G401 (cell line): ENCODE data around the gene MRPS11. TPM values are rescaled to one million over a fixed set of nuclear protein-coding genes. Genes with fewer than 3 reads are reported as not detected.
"Not testable (repeated sequence)": the region's sequence is repeated elsewhere in the genome, so short reads cannot be mapped to it uniquely, and the experiment has no call there.

Source experiments
- DNase-seq: peaks from one replicate; pipeline ENCODE4 v3.0.0-alpha.2; 2015; ENCODE audit warnings: low spot score
- in situ Hi-C: cut with HindIII; loops from 2 replicates; pipeline ENCODE4 v1.10.0; 2016; ENCODE audit warnings: low sequenced_read_pairs, mixed read lengths
- total RNA-seq: library from RNA; depleted of rRNA; stranded (reverse); fragments of >200 nt; shearing (Covaris generic); gene quantifications from 2 replicates; pipeline ENCODE4 v1.2.3, GENCODE V29; 2014; rRNA removed

Gene MRPS11
- total RNA-seq = 63.9 and 88.1 TPM in 2 replicates

DNA sequence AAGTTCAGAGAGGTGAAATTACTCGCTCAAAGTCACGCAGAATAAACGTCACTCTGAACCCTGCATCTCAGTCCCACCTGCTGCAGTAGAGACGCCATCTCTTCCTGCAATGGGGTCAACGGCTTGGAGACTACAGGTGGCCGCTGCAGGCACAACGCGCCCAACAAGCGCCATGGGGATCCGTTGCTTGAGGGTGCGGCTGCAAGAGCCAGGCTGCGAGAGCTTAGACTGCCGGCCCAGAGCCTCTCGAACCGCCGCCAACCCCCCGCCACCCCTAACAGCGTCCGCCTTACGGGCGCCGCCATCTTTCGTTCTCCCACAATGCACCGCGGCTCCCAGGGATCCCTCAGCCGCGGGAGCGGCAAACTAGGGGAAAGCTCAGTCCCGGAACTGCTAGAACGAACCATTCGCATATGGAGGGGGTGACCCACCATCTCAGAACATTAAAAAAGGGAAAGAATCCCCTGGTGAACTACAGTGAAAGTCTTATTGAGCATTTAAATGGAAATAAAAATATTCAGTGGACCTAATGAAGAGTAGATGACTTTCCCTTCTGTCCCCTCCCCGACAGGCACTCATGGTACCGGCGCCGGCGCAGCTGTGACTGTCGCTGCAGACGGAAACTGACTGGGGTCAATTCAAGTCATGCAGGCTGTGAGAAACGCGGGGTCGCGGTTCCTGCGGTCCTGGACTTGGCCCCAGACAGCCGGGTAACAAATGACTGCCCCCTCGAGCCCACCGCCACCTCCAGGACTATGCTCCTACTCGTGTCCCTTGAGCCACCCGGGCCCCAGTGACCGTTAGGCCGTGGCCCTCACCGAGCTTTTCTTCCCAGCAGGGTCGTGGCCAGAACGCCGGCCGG lies at the start of gene MRPS11, which contains the start of gene MRPL46:
TSS of gene MRPS11 (plus strand) at position 636 of the 862 bp plus-strand sequence. CDS start at position 646, 10 bp downstream.
TSS of gene MRPL46 (minus strand) at position 316 of the 862 bp plus-strand sequence. CDS start at position 305, 11 bp downstream.
- DNase-seq = peak; percentile 90
- in situ Hi-C loops = no loop called here

DNA sequence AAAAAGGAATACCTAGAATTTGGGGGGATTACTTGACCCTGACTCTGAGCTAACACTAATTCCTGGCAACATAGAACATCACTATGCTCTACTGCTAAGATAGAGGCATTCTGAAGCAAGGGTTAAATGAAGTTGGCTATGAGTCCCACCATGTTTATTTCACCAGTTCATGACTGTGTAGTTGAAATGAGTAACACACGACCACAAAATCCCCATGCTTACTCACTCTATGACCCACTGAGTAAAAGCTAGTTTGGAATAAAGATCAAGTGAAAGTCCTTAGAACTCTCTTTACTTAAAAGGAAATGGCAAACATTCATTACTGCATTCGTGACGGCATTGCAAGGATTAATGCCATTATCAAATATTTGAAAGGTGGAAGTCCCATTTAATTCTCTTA lies 47.7 kb upstream of the MRPS11 start:
- DNase-seq = no peak
- in situ Hi-C loops = no loop called here

- in situ Hi-C loops = no loop called here
- no peak for DNase-seq
These were observed 44.2 kb upstream of the MRPS11 start for GRCh38 chr15:88423331-88423730.

- in situ Hi-C loops = no loop called here
These were observed 41.2 kb upstream of the MRPS11 start for GRCh38 chr15:88426304-88426703.

DNA sequence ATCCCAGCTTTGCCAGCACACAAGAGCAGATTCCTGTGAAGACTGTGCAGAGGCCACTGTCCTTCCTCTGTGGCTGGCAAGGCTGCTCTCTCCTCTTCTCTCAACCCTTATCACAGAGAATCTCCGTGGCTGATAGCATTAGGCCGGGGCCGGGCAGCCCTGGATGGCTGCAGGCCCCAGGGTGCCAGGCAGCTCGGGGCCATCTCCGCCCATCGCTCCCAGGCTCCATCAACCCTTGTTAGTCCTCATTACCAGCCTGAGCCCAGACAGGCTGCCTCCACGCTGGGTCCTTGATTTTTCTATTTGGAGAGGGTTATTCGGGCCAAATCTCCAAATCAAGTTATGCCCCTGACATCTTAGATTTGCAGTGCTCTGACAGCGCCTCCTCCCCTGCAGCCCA lies 39.5 kb upstream of the MRPS11 start:
- no peak for DNase-seq
- in situ Hi-C loops = no loop called here

More at GRCh38 chr15:88426304-88426703, 41.2 kb upstream of the MRPS11 start:
- DNase-seq = no peak

GRCh38 chr15:88428805-88429605 lies 38.5 kb upstream of the MRPS11 start:
- DNase-seq = no peak
- in situ Hi-C loops = no loop called here

GRCh38 chr15:88430051-88430450 lies 37.5 kb upstream of the MRPS11 start:
- DNase-seq = no peak
- in situ Hi-C loops = loop anchor here (5.0 kb wide), 1 partner anchor 38 kb away; no protein-coding TSS in a partner anchor

DNA sequence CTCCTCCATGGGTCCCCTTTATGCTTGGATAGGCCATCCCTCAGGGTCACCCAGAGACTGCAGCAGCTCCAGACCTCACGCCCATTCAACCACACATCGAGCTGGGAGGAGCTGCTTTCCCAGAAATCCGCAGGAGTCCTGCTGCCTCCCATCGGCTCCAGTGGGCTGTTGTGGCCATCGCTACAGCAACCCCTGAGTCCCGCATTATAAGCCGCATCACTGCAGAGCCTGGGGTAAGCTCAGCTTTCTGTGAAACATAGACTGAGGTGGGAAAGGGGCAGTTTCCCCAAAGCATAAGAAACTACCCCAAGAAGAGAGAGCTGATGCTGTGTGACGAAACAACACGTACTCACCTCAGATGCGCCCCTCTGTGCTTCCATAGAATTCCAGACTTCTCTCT lies 36.1 kb upstream of the MRPS11 start:
- DNase-seq = no peak
- in situ Hi-C loops = loop anchor here (5.0 kb wide), 1 partner anchor 39 kb away; no protein-coding TSS in a partner anchor

DNA sequence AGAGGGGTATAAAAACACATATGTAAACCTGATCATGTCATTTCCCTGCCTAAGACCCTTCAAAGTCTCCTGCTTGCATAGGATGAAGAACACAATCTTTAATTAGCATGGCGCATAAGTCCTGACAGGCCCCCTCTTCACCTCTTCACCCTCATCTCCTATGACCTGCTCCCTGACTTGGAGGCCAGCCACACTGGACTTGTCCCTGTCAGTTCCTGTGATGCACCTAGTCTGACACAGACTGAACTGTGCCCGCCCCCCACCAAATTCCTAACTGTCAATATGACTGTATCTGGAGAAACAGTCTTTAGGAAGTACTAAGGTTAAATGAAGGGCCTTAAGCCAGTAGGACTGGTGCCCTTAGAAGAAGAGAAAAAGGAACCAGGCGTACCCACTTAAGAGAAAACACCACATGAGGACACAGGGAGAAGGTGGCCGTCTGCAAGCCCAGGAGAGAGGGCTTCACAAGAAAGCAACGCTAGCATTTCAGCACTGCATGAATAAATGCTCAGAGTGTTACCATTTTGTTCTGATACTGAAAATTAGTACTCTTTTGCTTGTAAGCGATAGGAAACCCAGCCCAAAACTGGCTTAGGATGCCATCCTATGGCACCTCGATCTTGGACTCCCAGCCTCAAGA lies 34.3 kb upstream of the MRPS11 start:
- in situ Hi-C loops = loop anchor here (5.0 kb wide), 1 partner anchor 41 kb away; no protein-coding TSS in a partner anchor
- DNase-seq = no peak

- DNase-seq = not testable (repeated sequence)
- in situ Hi-C loops = loop anchor here (5.0 kb wide), 1 partner anchor 42 kb away; no protein-coding TSS in a partner anchor
These were observed 33.4 kb upstream of the MRPS11 start for GRCh38 chr15:88434106-88434505.

- no peak for DNase-seq
These were observed 29.3 kb upstream of the MRPS11 start for GRCh38 chr15:88438181-88438580.

GRCh38 chr15:88440021-88440420 lies 27.5 kb upstream of the MRPS11 start:
- in situ Hi-C loops = no loop called here
- no peak for DNase-seq

More at GRCh38 chr15:88438181-88438580, 29.3 kb upstream of the MRPS11 start:
- in situ Hi-C loops = no loop called here

DNA sequence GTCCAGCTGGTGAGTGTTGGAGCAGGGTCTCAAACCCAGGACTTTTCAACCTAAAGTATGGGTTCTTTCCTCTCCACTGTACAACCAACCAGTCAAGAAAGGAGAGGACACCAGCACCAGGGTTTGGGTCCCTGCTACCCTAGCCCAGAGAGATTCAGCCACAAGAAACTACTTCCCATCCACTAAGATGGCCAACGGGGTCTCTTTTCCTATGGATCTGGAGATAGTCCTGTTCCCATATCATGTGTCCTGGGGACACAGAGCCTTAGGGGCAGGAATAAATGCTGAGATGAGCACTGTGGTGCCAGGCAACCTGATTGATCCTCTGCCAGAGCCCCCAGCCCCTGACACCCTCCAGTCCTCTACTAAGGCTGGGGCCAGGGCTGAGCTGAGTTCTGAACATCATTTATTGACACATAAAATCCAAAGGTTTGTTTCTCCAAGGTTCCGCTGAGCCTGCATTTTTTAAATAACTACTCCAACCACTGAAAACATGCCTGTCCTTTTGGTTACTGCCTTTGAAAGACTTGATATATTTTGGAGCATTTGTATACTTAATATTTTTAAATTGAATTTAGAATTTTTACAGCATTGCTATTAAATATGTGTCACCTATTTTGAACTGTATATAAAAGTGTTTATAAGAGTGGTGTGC lies 26.3 kb upstream of the MRPS11 start:
- no peak for DNase-seq
- in situ Hi-C loops = no loop called here

DNA sequence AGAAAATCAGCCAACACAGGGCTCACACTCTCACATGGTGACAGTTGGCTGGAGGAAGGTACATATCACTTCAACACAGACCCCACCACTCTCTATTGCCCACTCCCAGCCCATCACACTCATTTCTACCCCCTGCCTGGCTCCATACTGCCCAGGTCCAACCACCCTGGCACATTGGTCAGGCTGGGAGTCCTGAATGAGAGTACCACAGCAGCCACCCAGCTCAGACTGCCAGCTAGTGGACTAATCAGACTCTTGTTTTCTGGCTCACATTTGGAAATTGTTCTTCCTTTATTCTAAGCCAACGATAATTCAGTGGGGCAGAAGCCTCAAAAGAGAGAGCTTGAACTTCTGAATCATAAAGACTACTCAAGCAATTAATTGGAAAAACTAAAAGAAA lies 20.3 kb upstream of the MRPS11 start:
- in situ Hi-C loops = no loop called here
- no peak for DNase-seq

GRCh38 chr15:88447741-88448140 lies 19.8 kb upstream of the MRPS11 start:
- DNase-seq = no peak
- in situ Hi-C loops = no loop called here

- in situ Hi-C loops = no loop called here
- DNase-seq = peak; percentile 87
These were observed 18.5 kb upstream of the MRPS11 start for GRCh38 chr15:88448991-88449461.

DNA sequence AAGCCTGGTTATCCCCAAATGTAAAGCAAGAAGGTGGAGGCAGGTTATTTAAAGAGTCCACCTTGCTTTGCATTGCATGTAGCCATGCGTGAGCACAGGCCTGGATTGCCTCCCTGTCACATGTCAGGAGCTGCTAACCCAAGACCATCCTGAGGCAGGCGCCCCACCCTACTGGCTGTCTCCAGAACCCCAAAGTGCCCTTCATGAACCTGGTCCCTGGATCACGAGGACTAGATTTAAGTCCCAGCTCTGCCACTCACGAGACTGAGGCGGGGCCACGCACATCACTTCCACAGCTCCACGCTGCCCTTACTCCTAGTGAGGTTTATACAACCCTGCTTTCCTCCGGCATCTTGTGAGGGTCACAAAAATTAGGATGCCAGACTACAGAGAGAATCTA lies 17.9 kb upstream of the MRPS11 start:
- no peak for DNase-seq
- in situ Hi-C loops = no loop called here

- in situ Hi-C loops = no loop called here
- peak; percentile 53 for DNase-seq
These were observed 17.2 kb upstream of the MRPS11 start for GRCh38 chr15:88450125-88450798.
